GM18520 (cell line): ENCODE measurements around the gene PPP1R8.
"Not testable (repeated sequence)": the region's sequence is repeated elsewhere in the genome, so short reads cannot be mapped to it uniquely, and the experiment has no call there.

Experiments used
- ATAC-seq: cut with Tn5 transposase; IDR thresholded peaks from one replicate; pipeline ENCODE4 v1.9.1; 2021; ENCODE audit not compliant: unreplicated experiment

The PPP1R8 gene

DNA sequence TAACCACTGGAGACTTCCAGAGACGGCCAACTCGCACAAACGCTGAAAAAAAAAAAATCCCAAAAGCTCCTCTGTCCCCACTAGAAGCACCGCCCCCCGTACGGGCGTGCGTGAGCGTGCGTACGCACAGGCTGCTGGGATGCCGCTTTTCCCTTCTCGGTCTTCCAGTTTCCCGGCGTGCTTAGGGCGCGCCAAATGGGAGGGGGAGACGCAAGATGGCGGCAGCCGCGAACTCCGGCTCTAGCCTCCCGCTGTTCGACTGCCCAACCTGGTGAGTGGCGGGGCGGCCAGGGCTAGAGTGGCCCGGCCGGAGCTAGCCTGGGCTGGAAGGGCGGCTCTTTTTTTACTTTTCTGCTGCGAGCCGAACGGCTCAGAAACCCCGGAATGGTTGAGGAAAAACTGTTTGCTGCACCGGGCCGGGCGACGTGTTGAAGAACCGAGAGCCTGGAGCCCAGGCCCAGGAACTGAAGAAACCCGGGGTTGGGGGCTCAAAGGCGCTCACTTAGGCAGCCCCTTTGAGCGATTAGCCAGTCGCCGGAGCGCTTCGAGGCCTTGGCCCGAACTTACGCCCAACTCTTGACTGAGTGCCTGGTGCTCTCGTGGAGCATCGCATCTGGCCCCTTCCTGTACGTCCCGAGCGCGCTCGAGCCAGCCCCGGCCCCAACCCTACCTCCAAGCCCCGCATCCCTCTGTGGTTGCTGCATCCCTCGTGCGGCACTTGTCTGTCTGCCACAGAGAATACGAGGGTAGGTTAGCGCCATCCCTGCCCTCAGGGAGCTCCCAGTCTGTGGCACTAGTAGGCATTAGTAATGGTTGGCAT is at the start of gene PPP1R8:
Gene PPP1R8, plus strand, starts transcription at position 162 of the 820 bp plus-strand sequence. Its CDS starts 54 bp downstream, at position 216.
- peak; percentile 90 for ATAC-seq

DNA sequence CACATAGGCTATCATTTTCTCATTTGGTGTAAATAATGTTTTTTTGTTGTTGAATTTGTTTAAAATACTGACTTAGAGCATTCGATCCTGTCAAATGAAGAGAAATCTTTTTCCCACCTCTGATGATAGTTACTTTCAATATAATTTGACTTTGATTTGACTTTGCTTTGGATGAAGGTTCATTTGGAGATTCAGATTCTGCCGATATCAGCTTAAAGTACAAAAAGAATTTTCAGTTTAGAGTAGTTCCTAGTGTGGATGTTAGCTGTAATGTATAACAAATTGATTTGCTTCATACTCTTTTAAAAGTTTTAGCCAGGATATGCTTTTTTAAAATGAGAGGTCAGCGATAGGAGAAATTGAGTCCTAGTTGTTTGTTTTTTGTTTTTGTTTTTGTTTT is 47.6 kb upstream of the PPP1R8 start:
- no peak for ATAC-seq

- no peak for ATAC-seq
These were observed 45.9 kb upstream of the PPP1R8 start for GRCh38 chr1:27784700-27785099.

- ATAC-seq = no peak
These were observed 44.7 kb upstream of the PPP1R8 start for GRCh38 chr1:27785781-27786455.

DNA sequence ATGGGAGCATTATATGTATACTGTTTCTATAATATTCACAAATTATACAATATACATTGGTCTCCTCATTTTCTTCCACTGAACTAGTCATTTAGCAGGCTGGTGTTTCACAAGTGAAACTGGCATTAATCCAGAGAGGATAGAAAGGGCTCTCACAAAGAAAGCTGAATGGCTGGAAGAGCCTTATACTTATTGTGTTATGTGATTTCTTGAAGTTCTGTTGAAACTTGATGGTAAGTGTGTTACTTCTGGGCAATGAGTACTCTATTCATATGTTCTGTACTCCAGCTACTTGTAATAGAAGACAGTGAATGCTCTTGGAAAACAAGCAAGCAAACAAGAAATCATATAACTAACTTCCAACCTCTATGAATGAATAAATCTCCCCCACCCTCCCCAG is 42.7 kb upstream of the PPP1R8 start:
- no peak for ATAC-seq

DNA sequence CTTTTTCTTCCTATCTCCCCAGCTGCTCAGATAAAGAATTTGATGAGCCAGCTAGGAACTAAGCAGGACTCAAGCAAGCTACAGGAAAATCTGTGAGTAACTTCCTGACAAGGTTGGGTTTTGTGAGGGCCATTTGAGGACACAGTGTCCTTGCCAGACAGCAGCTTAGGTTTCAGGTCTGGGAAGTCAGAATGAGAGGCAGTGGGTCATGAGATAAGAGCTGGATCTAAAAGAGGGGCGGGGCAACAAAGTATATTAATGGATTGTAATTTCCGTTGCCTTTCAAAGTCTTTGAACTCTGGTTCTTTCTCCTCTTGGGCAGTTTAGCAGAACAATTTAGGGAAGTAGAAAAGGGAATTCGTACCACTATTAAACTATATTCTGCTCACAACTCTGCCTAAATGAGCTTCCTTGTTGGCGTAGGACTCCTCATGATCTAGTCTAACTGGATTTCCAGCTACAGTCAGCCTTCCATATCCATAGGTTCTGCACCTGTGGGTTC is 41.0 kb upstream of the PPP1R8 start:
- no peak for ATAC-seq

GRCh38 chr1:27790270-27790669 is 40.3 kb upstream of the PPP1R8 start:
- not testable (repeated sequence) for ATAC-seq

GRCh38 chr1:27795601-27796000 is 35.0 kb upstream of the PPP1R8 start:
- no peak for ATAC-seq

DNA sequence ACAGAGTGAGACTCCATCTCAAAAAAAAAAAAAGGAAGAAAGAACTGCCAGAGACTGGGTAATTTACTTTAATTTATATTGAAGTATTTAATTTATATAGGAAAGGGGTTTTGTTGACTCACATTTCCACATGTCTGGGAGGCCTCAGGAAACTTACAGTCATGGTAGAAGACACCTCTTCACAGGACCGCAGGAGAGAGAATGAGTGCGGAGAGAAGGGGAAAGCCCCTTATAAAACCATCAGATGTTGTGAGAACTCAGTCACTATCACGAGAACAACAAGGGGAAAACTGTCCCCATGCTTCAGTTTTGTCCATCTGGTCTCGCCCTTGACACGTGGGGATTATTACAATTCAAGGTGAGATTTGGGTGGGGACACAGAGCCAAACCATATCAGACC is 25.8 kb upstream of the PPP1R8 start:
- ATAC-seq = no peak

DNA sequence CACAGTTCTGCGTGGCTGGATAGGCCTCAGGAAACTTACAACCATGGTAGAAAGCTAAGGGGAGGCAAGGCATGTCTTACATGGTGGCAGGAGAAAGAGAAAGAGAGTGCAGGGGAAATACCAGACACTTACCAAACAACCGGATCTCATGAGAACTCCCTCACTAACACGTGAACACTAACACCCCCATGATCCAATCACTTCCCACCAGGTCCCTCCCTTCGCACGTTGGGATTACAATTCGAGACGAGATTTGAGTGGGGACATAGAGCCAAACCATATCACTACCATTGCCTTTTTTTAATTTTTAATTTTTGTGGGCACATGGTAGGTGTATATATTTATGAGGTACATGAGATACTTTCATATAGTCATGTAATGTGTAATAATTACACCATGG is 23.8 kb upstream of the PPP1R8 start:
- ATAC-seq = no peak

DNA sequence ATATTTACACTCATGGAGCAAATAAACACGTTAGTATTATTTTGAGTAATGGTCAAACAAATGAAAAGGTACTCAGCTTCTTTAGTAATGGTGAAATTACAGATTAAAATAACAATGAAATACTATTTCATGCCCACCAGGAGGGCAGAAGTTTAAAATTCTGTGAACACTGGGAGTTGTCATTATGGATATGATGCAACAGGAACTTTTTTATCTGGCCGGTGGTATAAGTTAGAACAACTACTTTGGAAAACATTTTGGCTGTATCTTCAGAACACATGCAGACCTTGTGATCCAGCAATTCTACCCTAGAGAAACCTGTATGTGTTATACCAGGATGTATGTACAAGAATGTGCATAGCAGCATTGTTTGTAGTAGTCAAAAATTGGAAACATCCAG is 23.2 kb upstream of the PPP1R8 start:
- no peak for ATAC-seq

DNA sequence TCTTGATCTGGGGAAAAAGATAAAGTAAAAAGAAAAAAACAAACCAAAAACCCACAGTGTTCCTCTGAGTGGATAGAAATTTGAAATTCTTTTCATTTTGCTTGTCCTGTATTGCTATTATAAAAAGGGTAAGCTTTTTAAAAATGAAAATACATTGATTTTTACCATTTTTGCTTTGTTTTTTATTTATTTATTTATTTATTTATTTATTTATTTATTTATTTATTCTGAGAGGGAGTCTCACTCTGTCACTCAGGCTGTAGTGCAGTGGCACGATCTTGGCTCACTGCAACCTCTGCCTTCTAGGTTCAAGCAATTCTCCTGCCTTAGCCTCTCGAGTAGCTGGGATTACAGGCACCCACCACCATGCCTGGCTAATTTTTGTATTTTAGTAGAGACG is 22.5 kb upstream of the PPP1R8 start:
- ATAC-seq = not testable (repeated sequence)

DNA sequence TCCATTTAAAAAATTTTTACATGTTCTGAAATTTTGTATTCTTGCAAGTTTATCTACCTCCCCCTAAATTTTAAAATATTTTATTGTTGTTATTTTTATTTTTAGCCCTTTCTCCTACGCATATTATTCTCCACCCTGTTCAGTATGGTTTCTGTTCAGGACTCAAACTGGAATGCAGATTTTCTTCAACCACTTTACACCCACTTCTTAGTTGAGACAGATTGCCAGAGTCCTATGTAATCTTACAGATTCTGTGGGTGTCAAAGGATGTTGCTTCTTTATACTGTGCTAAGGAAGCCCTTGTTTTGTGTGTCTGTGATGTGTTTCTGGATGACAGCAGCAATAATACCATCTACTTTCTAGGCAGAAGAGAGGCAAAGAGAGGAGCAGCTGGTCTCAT is 20.7 kb upstream of the PPP1R8 start:
- no peak for ATAC-seq

DNA sequence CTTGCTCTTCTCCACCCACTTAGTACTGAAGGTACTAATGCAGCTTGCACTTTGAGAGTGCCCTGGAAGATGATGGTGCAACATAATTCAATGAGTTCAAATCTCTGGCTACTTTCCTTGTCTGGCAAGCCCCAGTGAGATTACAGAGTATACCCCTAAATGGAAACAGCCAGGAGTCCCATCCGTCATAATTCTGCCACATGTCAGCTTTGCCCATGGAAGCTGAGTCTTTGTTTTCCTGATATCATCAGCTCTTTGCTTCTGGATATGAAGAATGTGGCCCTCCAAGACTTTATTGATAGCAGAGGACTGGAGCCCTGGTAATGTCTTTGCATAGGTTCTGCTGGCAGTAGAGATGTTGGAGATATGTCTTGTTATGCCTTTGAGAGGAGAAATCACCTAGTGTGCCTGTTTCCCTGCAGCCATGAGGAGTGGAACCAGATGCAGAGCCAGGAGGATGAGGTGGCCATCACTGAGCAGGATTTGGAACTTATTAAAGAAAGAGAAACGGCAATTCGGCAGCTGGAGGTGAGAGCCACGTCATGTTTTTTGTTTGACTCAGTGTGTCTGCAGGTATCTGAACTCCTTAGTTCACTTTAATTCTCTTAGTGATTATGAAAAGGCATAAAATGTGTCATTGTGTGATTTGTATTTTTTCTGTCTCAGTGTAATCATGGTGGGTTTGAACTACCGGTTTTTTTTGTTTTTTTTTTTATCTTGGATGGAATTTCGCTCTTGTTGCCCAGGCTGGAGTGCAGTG is 18.7 kb upstream of the PPP1R8 start:
- no peak for ATAC-seq

GRCh38 chr1:27816921-27817630 is 13.5 kb upstream of the PPP1R8 start:
- ATAC-seq = no peak

DNA sequence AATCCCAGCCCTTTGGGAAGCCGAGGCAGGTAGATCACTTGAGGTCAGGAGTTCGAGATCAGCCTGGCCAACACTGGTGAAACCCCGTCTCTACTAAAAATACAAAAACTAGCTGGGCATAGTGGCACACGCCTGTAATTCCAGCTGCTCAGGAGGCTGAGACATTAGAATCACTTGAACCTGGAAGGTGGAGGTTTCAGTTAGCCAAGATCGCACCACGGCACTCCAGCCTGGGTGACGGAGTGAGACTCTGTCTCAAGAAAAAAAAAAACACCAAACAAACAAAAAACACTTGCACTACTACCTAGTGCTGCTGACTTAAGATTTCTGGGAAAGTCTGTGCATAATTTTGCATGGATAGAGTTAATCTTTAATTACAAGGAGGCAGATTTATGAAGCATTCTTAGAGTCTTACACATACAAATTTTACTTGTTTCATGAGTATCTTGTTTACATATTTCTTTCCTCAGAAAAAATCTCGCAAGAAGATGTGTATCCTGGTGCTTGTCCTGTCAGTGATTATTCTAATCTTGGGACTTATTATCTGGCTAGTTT is 8.7 kb upstream of the PPP1R8 start:
- no peak for ATAC-seq

DNA sequence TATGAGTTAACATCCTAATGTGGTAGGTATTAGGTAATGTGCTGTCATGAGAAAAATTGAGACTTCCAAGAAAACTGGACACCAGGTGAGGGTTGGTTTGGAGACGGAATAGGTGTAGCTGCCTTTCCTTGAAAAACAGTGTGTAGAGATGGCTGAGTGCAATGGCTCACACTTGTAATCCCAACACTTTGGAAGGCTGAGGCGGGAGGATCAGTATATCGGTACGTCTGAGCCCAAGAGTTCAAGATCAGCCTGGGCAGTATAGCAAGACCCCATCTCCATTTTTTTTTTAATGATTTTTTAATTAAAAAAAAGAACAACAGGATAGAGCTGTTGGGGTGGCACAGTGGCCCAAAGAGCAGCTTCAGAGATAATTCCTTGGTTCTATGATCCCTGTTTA is 6.8 kb upstream of the PPP1R8 start:
- no peak for ATAC-seq

GRCh38 chr1:27824411-27824810 is 6.2 kb upstream of the PPP1R8 start:
- ATAC-seq = no peak

DNA sequence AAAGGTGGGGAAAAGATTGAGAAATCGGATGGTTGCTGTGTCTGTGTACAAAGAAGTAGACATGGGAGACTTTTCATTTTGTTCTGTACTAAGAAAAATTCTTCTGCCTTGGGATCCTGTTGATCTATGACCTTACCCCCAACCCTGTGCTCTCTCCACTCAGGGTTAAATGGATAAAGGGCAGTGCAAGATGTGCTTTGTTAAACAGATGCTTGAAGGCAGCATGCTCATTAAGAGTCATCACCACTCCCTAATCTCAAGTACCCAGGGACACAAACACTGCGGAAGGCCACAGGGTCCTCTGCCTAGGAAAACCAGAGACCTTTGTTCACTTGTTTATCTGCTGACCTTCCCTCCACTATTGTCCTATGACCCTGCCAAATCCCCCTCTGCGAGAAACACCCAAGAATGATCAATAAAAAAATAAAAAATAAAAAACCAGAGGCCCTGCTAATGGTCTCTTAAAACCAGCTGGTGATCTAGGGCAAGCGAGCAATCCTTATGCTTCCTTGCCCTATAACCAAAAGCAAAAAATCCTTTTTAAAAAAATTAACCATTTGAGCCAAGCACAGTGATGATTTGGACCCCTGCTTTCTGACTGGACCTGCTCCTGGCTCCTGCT is 1.1 kb upstream of the PPP1R8 start:
- ATAC-seq = not testable (repeated sequence)
